Nephron (organoid): ENCODE measurements around the gene IL32.

ENCODE experiments used
- H3K27ac Mint-ChIP-seq, 3 experiments: 2 replicates each; pipeline ENCODE4 v1.8.0; 2020; ENCODE audit warnings: mixed read lengths in 3 of 3, mild to moderate bottlenecking in 2 of 3, moderate library complexity in 1 of 3
- H3K27me3 Mint-ChIP-seq: 2 replicates; pipeline ENCODE4 v1.8.0; 2021; ENCODE audit warnings: low read depth, mild to moderate bottlenecking, moderate library complexity, mixed read lengths
- H3K36me3 Mint-ChIP-seq: 2 replicates; pipeline ENCODE4 v1.8.0; 2020; ENCODE audit warnings: low read depth, mixed read lengths
- H3K4me1 Mint-ChIP-seq: 2 replicates; pipeline ENCODE4 v1.8.0; 2020; ENCODE audit warnings: mixed read lengths
- H3K4me3 Mint-ChIP-seq, 3 experiments: 2 replicates each; pipeline ENCODE4 v1.8.0; 2020; ENCODE audit warnings: mild to moderate bottlenecking in 3 of 3, mixed read lengths in 3 of 3, moderate library complexity in 2 of 3
- H3K9me3 Mint-ChIP-seq: 2 replicates; pipeline ENCODE4 v1.8.0; 2020; ENCODE audit warnings: mixed read lengths
- TF ChIP-seq, protein P1 (sequence below), 3 experiments: fragments of 200-600 bp; sonication (generic); IDR thresholded peaks; one replicate each; pipeline ENCODE4 v1.5.0; 2021; ENCODE audit warnings: antibody characterized with exemption in 3 of 3; ENCODE audit not compliant: unreplicated experiment in 3 of 3

Gene IL32, protein sequence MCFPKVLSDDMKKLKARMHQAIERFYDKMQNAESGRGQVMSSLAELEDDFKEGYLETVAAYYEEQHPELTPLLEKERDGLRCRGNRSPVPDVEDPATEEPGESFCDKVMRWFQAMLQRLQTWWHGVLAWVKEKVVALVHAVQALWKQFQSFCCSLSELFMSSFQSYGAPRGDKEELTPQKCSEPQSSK

DNA sequence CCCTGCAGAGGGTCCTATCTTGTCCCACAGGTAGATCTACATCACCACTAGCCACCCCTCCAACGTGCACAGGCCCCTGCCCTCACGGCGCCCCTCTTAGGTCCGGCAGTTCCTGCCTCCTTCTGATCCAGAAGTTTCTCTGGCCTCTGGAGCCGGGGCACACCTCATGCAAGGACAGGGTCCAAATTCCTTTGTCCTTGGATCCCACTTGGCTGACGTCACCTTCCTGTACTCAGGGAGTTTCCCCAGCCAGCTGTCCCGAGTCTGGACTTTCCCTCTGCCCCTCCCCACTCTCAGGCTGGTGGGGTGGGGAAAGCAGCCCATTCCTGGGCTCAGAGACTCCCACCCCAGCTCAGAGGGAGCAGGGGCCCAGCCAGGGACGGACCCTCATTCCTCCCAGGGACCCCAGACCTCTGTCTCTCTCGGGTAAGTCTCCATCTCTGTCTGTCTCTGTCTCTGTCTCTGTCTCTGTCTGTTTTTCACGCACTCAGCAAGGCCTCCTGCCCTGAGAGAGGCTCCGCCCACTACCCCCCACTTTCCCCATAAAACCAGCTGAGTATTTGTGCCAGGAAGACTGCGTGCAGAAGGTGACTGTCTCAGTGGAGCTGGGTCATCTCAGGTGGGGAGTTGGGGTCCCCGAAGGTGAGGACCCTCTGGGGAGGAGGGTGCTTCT, at the start of gene IL32:
Gene IL32, plus strand, starts transcription at position 572 of the 673 bp plus-strand sequence. CDS start 172 bp downstream, outside the sequence.
- Mint-ChIP-seq H3K4me1 (peaks cover 34% of the 10 kb centered on the region), H3K27me3 (peaks cover 11% of the 10 kb centered on the region), H3K27ac (peak within 1 kb of the TSS in 1 of 3 experiments; percentile 50), H3K9me3 (no peaks in the 10 kb centered on the region), H3K36me3 (no peaks in the 10 kb centered on the region), H3K4me3 (peak within 1 kb of the TSS; percentile 28 to 94 (median 86))
- TF ChIP-seq, protein P1, sequence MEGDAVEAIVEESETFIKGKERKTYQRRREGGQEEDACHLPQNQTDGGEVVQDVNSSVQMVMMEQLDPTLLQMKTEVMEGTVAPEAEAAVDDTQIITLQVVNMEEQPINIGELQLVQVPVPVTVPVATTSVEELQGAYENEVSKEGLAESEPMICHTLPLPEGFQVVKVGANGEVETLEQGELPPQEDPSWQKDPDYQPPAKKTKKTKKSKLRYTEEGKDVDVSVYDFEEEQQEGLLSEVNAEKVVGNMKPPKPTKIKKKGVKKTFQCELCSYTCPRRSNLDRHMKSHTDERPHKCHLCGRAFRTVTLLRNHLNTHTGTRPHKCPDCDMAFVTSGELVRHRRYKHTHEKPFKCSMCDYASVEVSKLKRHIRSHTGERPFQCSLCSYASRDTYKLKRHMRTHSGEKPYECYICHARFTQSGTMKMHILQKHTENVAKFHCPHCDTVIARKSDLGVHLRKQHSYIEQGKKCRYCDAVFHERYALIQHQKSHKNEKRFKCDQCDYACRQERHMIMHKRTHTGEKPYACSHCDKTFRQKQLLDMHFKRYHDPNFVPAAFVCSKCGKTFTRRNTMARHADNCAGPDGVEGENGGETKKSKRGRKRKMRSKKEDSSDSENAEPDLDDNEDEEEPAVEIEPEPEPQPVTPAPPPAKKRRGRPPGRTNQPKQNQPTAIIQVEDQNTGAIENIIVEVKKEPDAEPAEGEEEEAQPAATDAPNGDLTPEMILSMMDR (IDR thresholded peaks at IDR 0.05; ENCODE audit: unreplicated experiment in 3 of 3): no peak

DNA sequence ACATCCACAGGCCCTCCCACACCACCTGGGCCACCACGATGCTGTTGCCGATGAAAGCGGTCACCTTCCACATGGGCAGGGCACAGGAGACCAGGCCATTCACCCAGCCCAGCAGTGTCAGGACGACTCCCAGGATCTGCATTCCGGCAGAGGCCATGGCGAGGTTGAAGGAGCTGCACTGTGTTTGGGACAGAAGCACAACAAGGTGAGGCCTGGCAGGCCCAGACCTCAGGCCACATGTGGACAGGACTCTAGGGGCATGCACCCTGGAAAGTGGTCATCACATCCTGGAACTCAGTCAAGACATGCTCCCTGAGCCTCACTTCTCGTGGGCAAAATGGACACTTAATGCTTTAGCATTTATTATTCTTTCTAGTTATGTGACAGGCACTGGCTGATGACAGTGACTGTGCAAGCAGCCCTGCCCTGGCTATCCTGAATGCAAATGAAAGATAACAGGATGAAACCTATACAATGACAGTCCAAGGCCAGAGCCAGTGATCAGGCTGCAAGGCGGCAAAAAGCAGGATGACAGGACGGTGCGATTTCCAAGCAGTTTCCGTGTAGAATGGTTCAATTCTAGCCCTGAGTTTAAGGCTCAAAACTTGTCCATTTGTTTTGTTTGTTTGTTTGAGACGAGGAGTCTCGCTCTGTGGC, 49.4 kb upstream of the IL32 start:
- Mint-ChIP-seq H3K4me3 (peak overlapping the region; percentile 58 to 77 (median 63)), H3K27ac (peak overlapping the region in 1 of 3 experiments; percentile 65), H3K4me1 (peaks cover 4% of the 10 kb centered on the region), H3K27me3 (peaks cover 72% of the 10 kb centered on the region), H3K36me3 (no peaks in the 10 kb centered on the region), H3K9me3 (no peaks in the 10 kb centered on the region)
- TF ChIP-seq, protein P1 (IDR thresholded peaks at IDR 0.05; ENCODE audit: unreplicated experiment in 3 of 3): no peak

DNA sequence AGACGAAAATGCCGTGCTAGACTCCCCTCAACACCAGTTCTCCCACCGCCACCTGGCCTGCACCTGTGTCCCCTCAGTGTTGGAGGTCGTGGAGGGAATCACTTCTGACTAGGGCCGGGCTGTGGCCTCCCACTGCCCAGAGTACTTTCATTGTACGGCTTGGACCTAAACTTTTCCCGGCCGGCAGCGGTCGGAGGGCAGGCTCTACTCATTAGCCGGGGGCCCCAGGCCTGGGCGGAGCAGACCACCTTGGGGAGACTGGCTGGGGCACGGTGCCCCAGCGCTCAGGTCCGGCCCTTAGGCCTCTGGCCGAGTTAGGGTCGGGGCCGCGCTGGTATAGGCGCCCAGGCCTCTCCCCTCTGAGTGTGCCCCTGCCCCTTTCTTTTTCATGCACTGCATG, 48.1 kb upstream of the IL32 start:
- TF ChIP-seq, protein P1 (IDR thresholded peaks at IDR 0.05; ENCODE audit: unreplicated experiment in 3 of 3): no peak
- H3K4me3 Mint-ChIP-seq: peak overlapping the region; percentile 61 to 73 (median 70)
- H3K9me3 Mint-ChIP-seq: no peaks in the 10 kb centered on the region
- peak overlapping the region in 1 of 3 experiments; percentile 78 for H3K27ac Mint-ChIP-seq
- H3K4me1 Mint-ChIP-seq: peaks cover 17% of the 10 kb centered on the region
- H3K27me3 Mint-ChIP-seq: peaks cover 67% of the 10 kb centered on the region
- H3K36me3 Mint-ChIP-seq: no peaks in the 10 kb centered on the region

DNA sequence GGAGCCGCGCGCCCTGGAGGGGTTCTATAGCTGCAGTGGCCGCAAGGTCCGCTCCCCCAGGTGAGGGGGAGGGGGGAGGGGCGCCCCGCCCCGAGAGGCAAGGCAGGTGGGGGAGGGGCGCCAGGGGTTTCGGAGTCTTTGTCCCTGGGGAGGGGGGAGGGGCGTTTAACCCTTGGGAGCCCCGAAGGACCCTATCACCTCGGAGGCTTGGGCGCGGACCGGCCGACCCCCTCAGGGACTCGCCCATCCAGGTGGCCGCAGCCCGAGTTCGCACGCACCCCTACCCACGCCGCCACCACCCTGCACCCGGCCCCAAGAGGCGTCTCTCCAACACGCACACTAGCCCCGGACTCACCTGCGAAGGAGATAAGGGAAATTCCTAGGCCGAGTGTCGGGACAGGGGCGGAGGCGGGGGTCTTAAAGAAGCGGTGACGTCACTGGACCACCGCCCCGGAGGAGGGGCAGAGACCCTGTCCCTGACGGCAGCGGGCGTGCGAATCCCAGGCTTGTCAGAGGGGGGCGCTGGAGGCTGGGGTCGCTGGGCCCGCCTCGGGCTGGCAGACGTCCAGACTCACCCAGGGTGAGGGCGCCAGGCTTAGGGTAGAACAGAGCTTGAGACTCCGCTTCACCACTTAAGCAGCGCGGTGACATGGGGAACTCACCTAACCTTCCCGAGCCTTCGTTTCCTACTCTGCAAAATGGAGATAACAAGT, 47.5 kb upstream of the IL32 start, which contains the start of gene CLDN6:
Gene CLDN6, minus strand, starts transcription at position 390 of the 713 bp plus-strand sequence. CDS start 2,162 bp downstream, outside the sequence.
- TF ChIP-seq, protein P1 (IDR thresholded peaks at IDR 0.05; ENCODE audit: unreplicated experiment in 3 of 3): peak; percentile 36 to 58 (median 47)
- Mint-ChIP-seq H3K36me3 (no peaks in the 10 kb centered on the region), H3K27me3 (peaks cover 61% of the 10 kb centered on the region), H3K27ac (peak within 1 kb of the TSS in 2 of 3 experiments; percentile 61 to 92), H3K9me3 (no peaks in the 10 kb centered on the region), H3K4me1 (peaks cover 23% of the 10 kb centered on the region), H3K4me3 (peak within 1 kb of the TSS; percentile 79 to 86 (median 83))

DNA sequence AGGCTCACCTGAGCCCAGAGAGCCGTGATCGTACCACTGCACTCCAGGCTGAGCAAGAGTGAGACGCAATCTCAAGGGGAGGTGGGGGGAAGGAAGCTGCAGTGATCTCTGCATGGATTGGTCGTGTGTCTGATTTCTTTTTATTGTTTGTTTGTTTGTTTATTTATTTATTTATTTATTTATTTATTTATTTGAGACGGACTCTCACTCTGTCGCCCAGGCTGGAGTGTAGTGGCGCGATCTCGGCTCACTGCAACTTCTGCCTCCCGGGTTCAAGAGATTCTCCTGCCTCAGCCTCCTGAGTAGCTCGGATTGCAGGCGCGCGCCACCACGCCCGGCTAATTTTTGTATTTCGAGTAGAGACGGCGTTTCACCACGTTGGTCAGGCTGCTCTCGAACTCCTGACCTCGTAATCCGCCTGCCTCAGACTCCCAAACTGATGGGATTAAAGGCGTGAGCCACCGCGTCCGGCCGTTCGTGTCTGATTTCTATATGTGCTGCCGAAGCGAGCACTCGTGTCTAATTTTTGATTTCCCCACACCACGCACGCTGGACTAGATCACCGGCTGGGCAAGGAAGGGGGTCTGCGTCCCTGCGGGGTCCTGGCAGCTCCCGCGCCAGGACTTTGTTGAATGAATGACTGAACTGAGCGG, 45.7 kb upstream of the IL32 start:
- H3K9me3 Mint-ChIP-seq: no peaks in the 10 kb centered on the region
- H3K4me1 Mint-ChIP-seq: peaks cover 33% of the 10 kb centered on the region
- H3K4me3 Mint-ChIP-seq: peak overlapping the region; percentile 89 to 92 (median 92)
- H3K36me3 Mint-ChIP-seq: peaks cover 3% of the 10 kb centered on the region
- TF ChIP-seq, protein P1 (IDR thresholded peaks at IDR 0.05; ENCODE audit: unreplicated experiment in 3 of 3): no peak
- H3K27me3 Mint-ChIP-seq: peaks cover 43% of the 10 kb centered on the region
- peak overlapping the region in 2 of 3 experiments; percentile 87 to 94 for H3K27ac Mint-ChIP-seq
